A549 (cell line): ENCODE results near the gene MYB. TPM values are rescaled to one million over a fixed set of nuclear protein-coding genes. Genes with fewer than 3 reads are reported as not detected.

Experiments used
- ATAC-seq, 2 experiments: fragments of 200-7000 bp in 1 of 2; fragments of >200 bp in 1 of 2; cut with Nextera tagmentation in 1 of 2; cut with Tn5 transposase in 1 of 2; 3 replicates each; pipeline versions ENCODE4 v1.8.0 to v1.9.1; 2018 to 2020; ENCODE audit warnings: mild to moderate bottlenecking in 1 of 2, moderate library complexity in 1 of 2
- CTCF ChIA-PET: fragments of 300-600 bp; sonication (Branson Sonifier 250); formaldehyde crosslinking; extraction: SDS; loops from one replicate; lab custom pipeline; 2021; ENCODE audit warnings: antibody characterized with exemption, inconsistent platforms; lab: Yijun Ruan, JAX
- POLR2A ChIA-PET: fragments of 350-600 bp; formaldehyde crosslinking; extraction: SDS; loops from one replicate; lab custom pipeline; 2021; ENCODE audit warnings: antibody characterized with exemption, inconsistent platforms; lab: Yijun Ruan, JAX
- DNase-seq, 2 experiments: peaks; one replicate each; pipeline versions ENCODE4 v3.0.0 to v3.0.0-alpha.2; 2011 to 2016; ENCODE audit warnings: low read depth in 1 of 2, low spot score in 1 of 2
- FAIRE-seq: peaks from 2 replicates; lab custom pipeline; 2011; peaks lifted over from hg19 to GRCh38; lab: Jason Lieb, UNC
- H3K27ac ChIP-seq, 2 experiments: fragments of >200 bp; sonication (Bioruptor Twin); formaldehyde crosslinking; 3 replicates each; pipeline ENCODE4 v1.5.1; 2016 to 2017
- H3K4me1 ChIP-seq: fragments of >200 bp; sonication (Bioruptor Twin); formaldehyde crosslinking; 3 replicates; pipeline ENCODE4 v1.6.1; 2016
- H3K4me2 ChIP-seq: fragments of >200 bp; sonication (Bioruptor Twin); formaldehyde crosslinking; 3 replicates; pipeline ENCODE4 v1.6.1; 2016
- H3K4me3 ChIP-seq: fragments of >200 bp; sonication (Bioruptor Twin); formaldehyde crosslinking; 3 replicates; pipeline ENCODE4 v1.5.1; 2016
- H3K9me3 ChIP-seq: fragments of >200 bp; sonication (Bioruptor Twin); formaldehyde crosslinking; 3 replicates; pipeline ENCODE4 v1.6.1; 2016
- CBX8 ChIP-seq: fragments of 200-600 bp; sonication (generic); IDR thresholded peaks from 2 replicates; pipeline ENCODE4 v1.6.1; 2016
- CHD2 ChIP-seq: fragments of 150-350 bp; IDR thresholded peaks from 2 replicates; pipeline ENCODE4 v1.6.1; 2014; ENCODE audit warnings: low read length; ENCODE audit not compliant: partially characterized antibody
- CHD4 ChIP-seq: fragments of 200-600 bp; sonication (generic); IDR thresholded peaks from 2 replicates; pipeline ENCODE4 v1.6.1; 2016; ENCODE audit warnings: antibody characterized with exemption, mild to moderate bottlenecking, borderline replicate concordance
- E2F6 ChIP-seq: IDR thresholded peaks from 2 replicates; pipeline ENCODE4 v1.6.1; 2012; ENCODE audit warnings: low read depth, borderline replicate concordance
- EHF ChIP-seq: fragments of 250-450 bp; sonication (Bioruptor Pico); IDR thresholded peaks from 2 replicates; pipeline ENCODE4 v1.5.0; 2020; ENCODE audit warnings: mild to moderate bottlenecking
- EP300 ChIP-seq, 2 experiments: fragments of >200 bp; sonication (Bioruptor Twin); formaldehyde crosslinking; IDR thresholded peaks; 2 replicates in 1 of 2; 3 replicates in 1 of 2; pipeline ENCODE4 v1.6.1; 2016 to 2017
- FOSB ChIP-seq: fragments of 250-450 bp; sonication (Bioruptor Pico); IDR thresholded peaks from 2 replicates; pipeline ENCODE4 v1.5.0; 2020; ENCODE audit warnings: mild to moderate bottlenecking, moderate library complexity
- FOXS1 ChIP-seq: fragments of 250-450 bp; sonication (Bioruptor Pico); IDR thresholded peaks from 2 replicates; pipeline ENCODE4 v1.5.0; 2020; ENCODE audit warnings: mild to moderate bottlenecking, moderate library complexity
- HDAC2 ChIP-seq: fragments of 200-600 bp; sonication (generic); IDR thresholded peaks from 2 replicates; pipeline ENCODE4 v1.6.1; 2016
- HOXA7 ChIP-seq: fragments of 250-450 bp; sonication (Bioruptor Pico); IDR thresholded peaks from 2 replicates; pipeline ENCODE4 v1.5.0; 2020; ENCODE audit warnings: mild to moderate bottlenecking, moderate library complexity
- HOXB13 ChIP-seq: fragments of 250-450 bp; sonication (Bioruptor Pico); IDR thresholded peaks from 2 replicates; pipeline ENCODE4 v1.5.0; 2020; ENCODE audit warnings: low read depth, mild to moderate bottlenecking, moderate library complexity
- JUNB ChIP-seq: fragments of >200 bp; sonication (Bioruptor Twin); formaldehyde crosslinking; IDR thresholded peaks from 2 replicates; pipeline ENCODE4 v1.6.1; 2016
- KDM1A ChIP-seq: fragments of 200-600 bp; sonication (generic); IDR thresholded peaks from 2 replicates; pipeline ENCODE4 v1.6.1; 2016; ENCODE audit warnings: low read depth, mild to moderate bottlenecking
- MYC ChIP-seq: IDR thresholded peaks from 2 replicates; pipeline ENCODE4 v1.6.1; 2012; ENCODE audit warnings: mild to moderate bottlenecking, inconsistent platforms, low read length, improper control_type of control experiment, borderline replicate concordance
- NR3C1 ChIP-seq: fragments of >200 bp; sonication (Bioruptor Twin); formaldehyde crosslinking; IDR thresholded peaks from 3 replicates; pipeline ENCODE4 v1.6.1; 2017
- POLR2A ChIP-seq: IDR thresholded peaks from 2 replicates; pipeline ENCODE4 v1.6.1; 2012; ENCODE audit warnings: mild to moderate bottlenecking, low read length
- RAD21 ChIP-seq, 2 experiments: fragments of >200 bp in 1 of 2; sonication (Bioruptor Twin) in 1 of 2; formaldehyde crosslinking in 1 of 2; IDR thresholded peaks in 1 of 2; conservative IDR thresholded peaks in 1 of 2; 2 replicates in 1 of 2; 3 replicates in 1 of 2; pipeline ENCODE4 v1.6.1; 2012 to 2018; ENCODE audit warnings: inconsistent platforms in 1 of 2
- RFX5 ChIP-seq: fragments of 450-650 bp; IDR thresholded peaks from 2 replicates; pipeline ENCODE4 v1.7.1; 2014; ENCODE audit warnings: antibody characterized with exemption, mild to moderate bottlenecking, moderate library complexity
- RNF2 ChIP-seq: fragments of 200-600 bp; sonication (generic); IDR thresholded peaks from 2 replicates; pipeline ENCODE4 v1.6.1; 2016; ENCODE audit warnings: low read depth, mild to moderate bottlenecking, antibody characterized with exemption, moderate library complexity, borderline replicate concordance
- SMC3 ChIP-seq: fragments of >200 bp; sonication (Bioruptor Twin); formaldehyde crosslinking; IDR thresholded peaks from 3 replicates; pipeline ENCODE4 v1.6.1; 2018; ENCODE audit warnings: inconsistent platforms
- SREBF2 ChIP-seq: fragments of 450-650 bp; IDR thresholded peaks from 2 replicates; pipeline ENCODE4 v1.6.1; 2014; ENCODE audit warnings: mild to moderate bottlenecking, moderate library complexity
- TFCP2L1 ChIP-seq: fragments of 250-450 bp; sonication (Bioruptor Pico); IDR thresholded peaks from 2 replicates; pipeline ENCODE4 v1.5.0; 2021; ENCODE audit warnings: mild to moderate bottlenecking
- ZC3H11A ChIP-seq: fragments of 450-650 bp; IDR thresholded peaks from 2 replicates; pipeline ENCODE4 v1.6.1; 2014; ENCODE audit warnings: antibody characterized with exemption, mild to moderate bottlenecking
- ZSCAN20 ChIP-seq: fragments of 250-450 bp; sonication (Bioruptor Pico); IDR thresholded peaks from 2 replicates; pipeline ENCODE4 v1.8.0; 2022; ENCODE audit warnings: mild to moderate bottlenecking, moderate library complexity
- WGBS: methylation state at CpG from one replicate; pipeline ENCODE4 v1.1.6; 2017; ENCODE audit errors: missing lambda C conversion rate; 5-methylcytosine and 5-hydroxymethylcytosine counted together
- polyA plus RNA-seq, 4 experiments: library from polyadenylated mRNA; depleted of rRNA in 3 of 4; stranded (reverse); fragments of >200 nt; fragmentation: RNase III in 1 of 4; extraction: RNeasy Plus Mini Kit Qiagen cat#74134 plus additional on column Dnase treatment in 1 of 4; gene quantifications; 2 replicates in 3 of 4; 3 replicates in 1 of 4; pipeline ENCODE4 v1.2.3, GENCODE V29; 2011 to 2017
- TF ChIP-seq, protein P1 (sequence below): IDR thresholded peaks from 2 replicates; pipeline ENCODE4 v1.6.1; 2012
- TF ChIP-seq, protein P2 (sequence below): fragments of >200 bp; sonication (Bioruptor Twin); formaldehyde crosslinking; IDR thresholded peaks from 3 replicates; pipeline ENCODE4 v1.5.1; 2016
- TF ChIP-seq, protein P3 (sequence below): fragments of >200 bp; sonication (Bioruptor Twin); formaldehyde crosslinking; IDR thresholded peaks from 3 replicates; pipeline ENCODE4 v1.6.1; 2016
- TF ChIP-seq, protein P4 (sequence below): fragments of 450-650 bp; IDR thresholded peaks from 2 replicates; pipeline ENCODE4 v1.6.1; 2014; ENCODE audit warnings: antibody characterized with exemption

Gene MYB
- polyA plus RNA-seq, 2 of the 4 experiments (the other 2 are of a cell fraction) = 0.22 to 0.27 TPM

DNA sequence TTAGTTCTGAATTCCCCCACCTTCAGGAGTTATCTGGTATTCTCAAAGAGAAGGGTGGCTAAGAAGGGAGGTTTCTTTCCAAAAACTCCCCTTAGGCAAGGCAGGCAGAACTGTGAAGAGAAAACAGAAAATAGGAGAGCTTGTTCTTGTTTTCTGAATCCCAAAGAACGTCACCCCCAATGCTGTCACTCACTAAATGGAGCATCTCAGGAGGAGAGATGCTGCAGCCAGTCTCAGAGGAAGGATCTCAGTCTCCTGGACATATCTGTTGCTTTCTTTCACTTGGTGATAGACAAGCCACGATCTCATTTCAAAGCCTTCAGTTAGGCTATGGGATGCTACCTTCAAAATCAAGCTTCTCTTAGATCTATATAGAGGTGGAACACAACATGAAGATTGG is 16.1 kb upstream of the MYB start:
- Histone ChIP-seq H3K4me3 (no peak overlapping the region), H3K4me1 (no peaks in the 10 kb centered on the region), H3K27ac (no peak overlapping the region), H3K4me2 (no peak overlapping the region), H3K9me3 (no peaks in the 10 kb centered on the region)
- TF ChIP-seq EHF (CRISPR knock-in tag) = no peak
- no peak for TF ChIP-seq NR3C1
- no peak for TF ChIP-seq POLR2A
- TF ChIP-seq RAD21 (conservative IDR thresholded peaks at IDR 0.05 in 1 of 2, IDR thresholded peaks at IDR 0.05 in 1 of 2) = no peak
- no peak for TF ChIP-seq MYC
- TF ChIP-seq HDAC2 = no peak
- no peak for TF ChIP-seq RNF2
- ChIA-PET POLR2A (no interaction called here), CTCF (no interaction called here)
- DNase-seq (no peak), FAIRE-seq (no peak), ATAC-seq (no peak)
- 19% methylated on average over 2 of the region's 2 CpGs for WGBS

DNA sequence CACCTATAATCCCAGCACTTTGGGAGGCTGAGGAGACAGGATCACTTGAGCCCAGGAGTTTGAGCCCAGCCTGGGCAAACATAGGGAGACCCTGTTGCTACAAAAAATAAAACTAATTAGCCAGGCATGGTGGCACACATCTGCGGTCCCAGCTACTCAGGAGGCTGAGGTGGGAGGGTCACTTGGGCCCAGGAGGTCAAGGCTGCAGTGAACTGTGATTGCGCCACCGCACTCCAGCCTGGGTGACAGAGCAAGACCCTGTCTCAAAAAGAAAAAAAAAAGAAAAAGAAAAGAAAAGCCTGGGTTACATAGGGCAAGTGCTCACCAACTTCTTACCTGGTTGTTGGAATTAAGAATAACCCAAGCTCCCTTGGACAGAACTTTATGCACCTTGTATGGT is 14.6 kb upstream of the MYB start:
- 87% methylated on average over 3 of the region's 3 CpGs for WGBS
- Histone ChIP-seq H3K9me3 (no peaks in the 10 kb centered on the region), H3K4me1 (no peaks in the 10 kb centered on the region), H3K4me3 (no peak overlapping the region), H3K4me2 (no peak overlapping the region), H3K27ac (no peak overlapping the region)
- ChIA-PET POLR2A (no interaction called here), CTCF (interaction anchor here (0.6 to 1.2 kb wide), 3 partner anchors 256 to 1626 kb away, joined by 3 to 4 read pairs (median 3); partner anchors contain the start of gene MAP3K5)
- ATAC-seq = no peak
- DNase-seq = no peak
- TF ChIP-seq FOSB (CRISPR knock-in tag) (no peak), CBX8 (no peak), EP300 (IDR thresholded peaks at IDR 0.05) (no peak), CHD2 (no peak), HDAC2 (no peak), CHD4 (no peak), SMC3 (no peak), HOXB13 (no peak)
- TF ChIP-seq, protein P1, sequence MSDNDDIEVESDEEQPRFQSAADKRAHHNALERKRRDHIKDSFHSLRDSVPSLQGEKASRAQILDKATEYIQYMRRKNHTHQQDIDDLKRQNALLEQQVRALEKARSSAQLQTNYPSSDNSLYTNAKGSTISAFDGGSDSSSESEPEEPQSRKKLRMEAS = no peak
- FAIRE-seq = no peak

- Histone ChIP-seq H3K4me1 (no peaks in the 10 kb centered on the region), H3K4me2 (no peak overlapping the region), H3K9me3 (no peaks in the 10 kb centered on the region), H3K27ac (no peak overlapping the region), H3K4me3 (no peak overlapping the region)
- WGBS = 77% methylated on average over 1 of the region's 1 CpG
- FAIRE-seq (no peak), ATAC-seq (no peak), DNase-seq (no peak)
- ChIA-PET POLR2A (no interaction called here), CTCF (no interaction called here)
- TF ChIP-seq RFX5 = no peak
- TF ChIP-seq, protein P2, sequence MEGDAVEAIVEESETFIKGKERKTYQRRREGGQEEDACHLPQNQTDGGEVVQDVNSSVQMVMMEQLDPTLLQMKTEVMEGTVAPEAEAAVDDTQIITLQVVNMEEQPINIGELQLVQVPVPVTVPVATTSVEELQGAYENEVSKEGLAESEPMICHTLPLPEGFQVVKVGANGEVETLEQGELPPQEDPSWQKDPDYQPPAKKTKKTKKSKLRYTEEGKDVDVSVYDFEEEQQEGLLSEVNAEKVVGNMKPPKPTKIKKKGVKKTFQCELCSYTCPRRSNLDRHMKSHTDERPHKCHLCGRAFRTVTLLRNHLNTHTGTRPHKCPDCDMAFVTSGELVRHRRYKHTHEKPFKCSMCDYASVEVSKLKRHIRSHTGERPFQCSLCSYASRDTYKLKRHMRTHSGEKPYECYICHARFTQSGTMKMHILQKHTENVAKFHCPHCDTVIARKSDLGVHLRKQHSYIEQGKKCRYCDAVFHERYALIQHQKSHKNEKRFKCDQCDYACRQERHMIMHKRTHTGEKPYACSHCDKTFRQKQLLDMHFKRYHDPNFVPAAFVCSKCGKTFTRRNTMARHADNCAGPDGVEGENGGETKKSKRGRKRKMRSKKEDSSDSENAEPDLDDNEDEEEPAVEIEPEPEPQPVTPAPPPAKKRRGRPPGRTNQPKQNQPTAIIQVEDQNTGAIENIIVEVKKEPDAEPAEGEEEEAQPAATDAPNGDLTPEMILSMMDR = no peak
- TF ChIP-seq, protein P3, sequence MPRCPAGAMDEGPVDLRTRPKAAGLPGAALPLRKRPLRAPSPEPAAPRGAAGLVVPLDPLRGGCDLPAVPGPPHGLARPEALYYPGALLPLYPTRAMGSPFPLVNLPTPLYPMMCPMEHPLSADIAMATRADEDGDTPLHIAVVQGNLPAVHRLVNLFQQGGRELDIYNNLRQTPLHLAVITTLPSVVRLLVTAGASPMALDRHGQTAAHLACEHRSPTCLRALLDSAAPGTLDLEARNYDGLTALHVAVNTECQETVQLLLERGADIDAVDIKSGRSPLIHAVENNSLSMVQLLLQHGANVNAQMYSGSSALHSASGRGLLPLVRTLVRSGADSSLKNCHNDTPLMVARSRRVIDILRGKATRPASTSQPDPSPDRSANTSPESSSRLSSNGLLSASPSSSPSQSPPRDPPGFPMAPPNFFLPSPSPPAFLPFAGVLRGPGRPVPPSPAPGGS = no peak
Observed at GRCh38 chr6:135167617-135168016, 13.5 kb upstream of the MYB start.

- Histone ChIP-seq H3K4me2 (no peak overlapping the region), H3K9me3 (no peaks in the 10 kb centered on the region), H3K4me3 (no peak overlapping the region), H3K27ac (no peak overlapping the region), H3K4me1 (no peaks in the 10 kb centered on the region)
- ChIA-PET POLR2A (no interaction called here), CTCF (no interaction called here)
- no peak for FAIRE-seq
- no peak for DNase-seq
- ATAC-seq = no peak
- TF ChIP-seq SREBF2 = no peak
- no peak for TF ChIP-seq E2F6
- TF ChIP-seq HOXB13 = no peak
- no peak for TF ChIP-seq KDM1A
- no peak for TF ChIP-seq EHF (CRISPR knock-in tag)
- TF ChIP-seq, protein P3 = no peak
- no peak for TF ChIP-seq FOXS1 (CRISPR knock-in tag)
- TF ChIP-seq, protein P4, sequence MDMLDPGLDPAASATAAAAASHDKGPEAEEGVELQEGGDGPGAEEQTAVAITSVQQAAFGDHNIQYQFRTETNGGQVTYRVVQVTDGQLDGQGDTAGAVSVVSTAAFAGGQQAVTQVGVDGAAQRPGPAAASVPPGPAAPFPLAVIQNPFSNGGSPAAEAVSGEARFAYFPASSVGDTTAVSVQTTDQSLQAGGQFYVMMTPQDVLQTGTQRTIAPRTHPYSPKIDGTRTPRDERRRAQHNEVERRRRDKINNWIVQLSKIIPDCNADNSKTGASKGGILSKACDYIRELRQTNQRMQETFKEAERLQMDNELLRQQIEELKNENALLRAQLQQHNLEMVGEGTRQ = no peak
- no peak for TF ChIP-seq HDAC2
- TF ChIP-seq, protein P1 = no peak
- TF ChIP-seq MYC = no peak
- TF ChIP-seq HOXA7 (CRISPR knock-in tag) = no peak
- no peak for TF ChIP-seq ZSCAN20 (CRISPR knock-in tag)
- no peak for TF ChIP-seq JUNB
- no peak for TF ChIP-seq ZC3H11A
- TF ChIP-seq TFCP2L1 = no peak
Observed at GRCh38 chr6:135168766-135169165, 12.3 kb upstream of the MYB start.
